NCI-H1436 (cell line): Measurements from ENCODE around the gene PAPSS2.
"Not testable (repeated sequence)": the region's sequence is repeated elsewhere in the genome, so short reads cannot be mapped to it uniquely, and the experiment has no call there.

Experiments
- DNase-seq: peaks from one replicate; lab custom pipeline; 2025; lab: John Stamatoyannopoulos, UW

The PAPSS2 gene

GRCh38 chr10:87642988-87643387 is 16.7 kb upstream of the PAPSS2 start:
- DNase-seq: no peak

DNA sequence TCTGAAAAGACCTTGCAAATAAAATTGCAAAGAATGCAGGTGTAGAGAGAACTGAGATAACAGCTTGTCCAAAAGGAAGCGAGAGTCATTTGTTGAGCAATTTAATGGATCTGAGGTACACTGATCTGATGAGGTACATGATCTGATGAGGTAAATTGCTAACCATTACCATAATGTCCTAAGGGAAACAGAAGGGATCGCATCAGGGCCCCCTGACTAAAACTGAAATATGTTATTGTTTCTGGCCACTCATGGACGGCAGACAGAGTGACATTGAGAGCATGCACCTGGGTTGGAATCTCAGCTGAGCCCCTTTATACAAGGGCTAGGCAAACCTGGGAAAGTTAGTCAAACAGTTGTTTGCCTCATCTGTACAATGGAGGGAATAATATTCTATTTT is 15.8 kb upstream of the PAPSS2 start:
- DNase-seq: no peak

DNA sequence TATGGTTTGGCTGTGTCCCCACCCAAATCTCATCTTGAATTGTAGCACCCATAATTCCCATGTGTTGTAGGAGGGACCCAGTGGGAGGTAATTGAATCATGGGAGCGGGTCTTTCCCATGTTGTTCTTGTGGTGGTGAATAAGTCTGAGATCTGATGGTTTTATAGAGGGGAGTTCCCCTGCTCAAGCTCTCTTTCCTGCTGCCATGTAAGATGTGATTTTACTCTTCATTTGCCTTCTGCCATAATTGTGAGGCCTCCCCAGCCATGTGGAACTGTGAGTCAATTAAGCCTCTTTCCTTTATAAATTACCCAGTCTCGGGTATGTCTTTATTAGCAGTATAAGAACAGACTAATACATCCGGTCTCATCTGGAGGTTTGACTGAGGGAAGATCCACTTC is 15.2 kb upstream of the PAPSS2 start:
- DNase-seq: not testable (repeated sequence)

DNA sequence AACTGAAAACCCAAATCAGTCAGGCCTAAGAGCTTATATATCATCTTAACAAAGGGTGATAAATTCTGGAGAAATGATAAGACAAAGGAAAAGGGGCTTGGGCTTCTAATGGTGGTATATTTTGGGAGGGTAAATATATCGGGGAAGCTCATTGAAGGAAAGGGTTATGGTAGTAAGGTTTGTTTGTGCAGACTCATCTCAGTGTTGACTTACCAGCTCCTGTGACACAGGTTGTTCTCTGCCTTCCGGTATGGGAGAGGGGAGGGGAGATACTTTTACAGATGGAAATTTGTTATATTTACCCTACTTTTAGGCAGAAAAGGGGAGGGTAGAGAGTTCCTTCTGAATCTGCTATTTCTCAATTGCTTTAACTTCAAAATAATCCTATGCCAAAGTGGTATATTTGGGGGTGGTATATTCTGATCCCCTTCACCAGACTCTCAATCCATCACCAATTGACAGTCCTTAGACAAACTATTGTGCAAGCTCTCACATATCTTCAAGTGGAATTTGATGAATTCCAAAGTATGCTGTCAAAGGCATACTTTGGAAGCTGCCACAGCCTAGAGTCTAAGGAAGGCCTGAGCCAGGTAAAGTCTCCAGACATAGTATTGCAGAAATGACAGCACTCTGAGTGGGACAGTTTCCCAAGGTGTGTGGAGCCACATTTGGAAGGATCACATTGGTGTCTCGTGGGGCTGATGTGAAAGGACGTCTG is 13.3 kb upstream of the PAPSS2 start:
- no peak for DNase-seq

DNA sequence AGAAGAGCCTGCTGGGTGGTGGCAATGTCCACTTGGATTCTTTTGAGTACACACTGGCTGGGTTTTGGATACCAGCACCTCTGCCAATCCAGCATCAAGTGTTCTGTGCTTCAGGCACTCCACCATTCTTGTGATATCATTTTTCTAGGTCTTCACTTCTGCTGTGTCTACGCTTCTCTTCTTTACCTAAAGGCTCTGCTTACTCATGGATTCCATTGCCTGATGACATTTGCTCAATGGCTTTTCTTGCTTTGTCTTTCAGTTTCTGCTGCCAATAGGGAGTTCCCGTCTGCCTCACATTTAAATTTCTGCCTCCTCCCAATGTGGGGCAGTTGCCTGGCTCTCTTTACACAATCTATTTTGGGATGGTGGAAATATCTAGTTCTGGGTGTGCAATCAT is 12.7 kb upstream of the PAPSS2 start:
- DNase-seq: no peak

DNA sequence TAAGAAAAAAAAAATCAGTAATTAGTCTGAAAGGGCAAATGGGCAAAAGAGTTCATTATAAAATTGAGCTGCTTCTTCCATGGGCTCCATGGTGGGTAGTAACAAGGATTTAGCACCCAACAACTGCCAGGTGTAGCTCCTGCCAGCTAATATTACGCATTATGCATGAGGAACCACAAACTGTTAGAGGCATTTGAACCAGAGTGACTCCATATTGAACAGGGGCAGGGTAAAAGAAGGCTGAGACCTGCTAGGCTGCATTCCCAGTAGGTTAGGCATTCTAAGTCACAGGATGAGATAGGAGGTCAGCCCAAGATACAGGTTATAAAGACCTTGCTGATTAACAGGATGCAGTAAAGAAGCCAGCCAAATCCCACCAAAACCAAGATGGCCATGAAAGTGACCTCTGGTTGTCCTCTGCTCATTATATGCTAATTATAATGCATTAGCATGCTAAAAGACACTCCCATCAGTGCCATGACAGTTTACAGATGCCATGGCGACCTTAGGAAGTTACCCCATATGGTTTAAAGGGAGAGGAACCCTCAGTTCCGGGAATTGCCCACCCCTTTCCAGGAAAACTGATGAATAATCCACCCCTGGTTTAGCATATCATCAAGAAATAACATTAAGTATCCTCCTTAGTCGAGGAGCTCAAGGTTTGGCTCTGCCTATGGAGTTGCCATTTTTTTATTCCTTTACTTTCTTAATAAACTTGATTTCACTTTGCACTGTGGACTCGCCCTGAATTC is 8.7 kb upstream of the PAPSS2 start:
- no peak for DNase-seq

- no peak for DNase-seq
Observed at GRCh38 chr10:87651801-87652200, 7.9 kb upstream of the PAPSS2 start.

DNA sequence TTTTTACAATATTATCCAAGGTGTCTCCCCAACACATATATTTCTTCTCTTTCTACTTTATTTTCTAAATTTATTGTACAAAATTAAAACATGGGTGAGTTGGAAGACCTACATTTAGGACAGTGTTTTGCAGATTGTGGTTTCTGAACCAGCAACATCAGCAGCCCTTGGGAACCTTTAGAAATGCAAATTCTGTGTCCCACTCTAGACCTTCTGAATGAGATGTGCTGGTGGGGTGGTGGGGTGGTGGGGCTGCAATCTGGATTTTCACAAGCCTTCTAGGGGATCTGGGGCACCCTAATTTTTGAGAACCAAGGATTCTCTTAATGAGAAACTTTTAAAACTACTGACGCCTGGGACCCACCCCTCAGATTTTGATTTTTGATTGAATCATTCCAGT is 7.4 kb upstream of the PAPSS2 start:
- no peak for DNase-seq

GRCh38 chr10:87654212-87654611 is 5.5 kb upstream of the PAPSS2 start:
- no peak for DNase-seq

DNA sequence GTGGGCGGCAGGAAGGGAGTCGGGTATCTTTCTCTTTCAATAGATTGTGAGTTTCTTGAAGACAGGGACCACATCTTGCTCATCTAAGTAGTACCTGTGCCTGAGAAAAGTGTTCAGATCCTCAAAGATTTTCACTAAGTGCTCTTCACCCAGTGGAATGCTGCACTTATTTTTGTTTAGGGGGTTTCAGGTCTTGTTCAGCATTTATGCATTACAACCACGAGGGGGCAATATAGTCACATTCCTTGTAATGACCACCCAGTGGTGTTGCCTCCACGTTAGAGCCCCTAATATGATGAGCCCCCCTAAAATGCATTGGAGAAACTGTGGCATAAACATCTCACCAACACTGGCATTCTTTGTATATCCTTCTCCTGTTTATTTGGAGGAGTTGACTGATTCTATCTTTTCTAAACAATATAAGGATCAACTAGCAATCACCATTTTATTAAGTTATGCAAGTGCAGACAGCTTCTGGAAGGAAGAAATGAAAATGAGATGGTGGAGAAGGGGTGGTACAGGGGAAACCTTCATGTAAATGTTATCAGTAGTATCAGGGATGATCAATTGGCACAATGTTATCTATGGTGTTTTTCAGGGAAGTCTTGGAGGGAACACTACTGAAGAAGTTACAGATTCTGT is 3.1 kb upstream of the PAPSS2 start:
- DNase-seq: peak; percentile 29

DNA sequence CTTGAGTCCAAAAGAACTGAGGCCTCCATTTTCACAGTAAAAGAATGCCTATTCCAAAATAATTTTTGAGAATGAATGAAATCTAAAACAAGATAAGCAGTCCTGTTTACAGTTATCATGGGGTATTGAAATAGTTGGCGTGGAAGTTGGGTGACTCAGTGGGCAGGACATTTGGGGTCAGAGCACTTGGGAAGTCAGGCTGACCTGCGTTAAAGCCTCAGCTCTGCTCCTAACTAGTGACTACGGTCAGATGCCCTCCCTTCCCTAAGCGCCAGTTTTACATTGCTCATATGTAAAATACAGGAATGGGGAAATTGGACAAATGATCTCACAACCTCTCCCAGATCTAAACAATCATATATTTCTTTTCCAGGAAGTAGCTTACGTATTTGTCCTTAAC is 2.3 kb upstream of the PAPSS2 start:
- DNase-seq: no peak

DNA sequence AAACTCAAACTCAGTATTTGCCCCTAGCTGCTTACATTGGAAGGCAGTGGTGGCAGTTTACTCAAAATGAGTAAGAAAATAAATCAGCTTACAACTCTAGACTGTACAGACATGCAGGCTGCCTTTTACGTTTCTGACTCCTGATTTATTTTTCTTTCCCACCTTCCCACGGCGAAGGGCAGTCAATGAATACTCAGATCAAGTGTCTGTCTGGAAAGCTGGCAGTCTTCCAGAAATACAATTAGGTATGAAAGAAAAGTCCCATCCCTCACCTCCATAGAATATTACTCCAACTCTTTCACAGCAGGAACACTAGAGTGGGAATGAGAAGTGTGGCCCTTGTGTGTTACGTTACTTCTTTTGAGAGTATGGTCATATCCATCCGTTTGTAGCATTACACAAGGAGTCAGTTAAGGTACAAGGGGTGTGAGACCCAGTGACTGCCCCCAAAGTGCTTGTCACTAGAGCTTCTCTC is 1.3 kb upstream of the PAPSS2 start:
- no peak for DNase-seq

DNA sequence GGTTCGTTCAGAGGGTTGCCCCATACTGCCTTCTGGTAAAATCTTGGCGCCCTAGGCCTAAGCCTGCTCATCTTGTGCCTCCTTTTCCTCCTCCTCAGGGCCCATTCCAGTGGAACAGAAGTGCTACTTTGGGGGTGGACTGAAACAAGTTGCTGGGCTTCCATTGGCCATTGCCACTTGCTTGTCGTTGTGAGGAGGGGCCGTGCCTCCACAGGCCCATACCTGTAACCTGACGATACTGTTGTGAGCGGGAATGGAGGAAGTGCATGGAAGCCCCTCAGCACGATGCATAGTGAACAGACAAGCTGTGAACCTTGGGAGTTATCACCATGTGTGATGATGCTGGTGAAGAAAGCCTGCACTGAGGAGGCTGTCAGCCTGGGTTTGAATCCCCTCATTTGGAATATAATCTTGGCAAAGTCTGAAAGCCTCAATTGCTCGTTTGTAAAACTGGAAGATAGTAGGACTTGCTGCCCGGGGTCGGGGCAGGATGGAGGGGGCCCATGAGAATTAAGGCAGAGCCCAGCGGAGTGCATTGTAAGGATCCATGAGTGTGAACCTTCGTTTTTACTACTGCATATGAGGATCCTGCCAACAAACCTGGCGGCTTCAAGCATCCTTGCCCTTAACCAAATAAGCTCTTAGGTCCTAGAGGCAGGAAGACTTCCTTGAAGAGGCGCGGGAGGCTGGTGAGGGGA is 671 bp upstream of the PAPSS2 start:
- DNase-seq: no peak

DNA sequence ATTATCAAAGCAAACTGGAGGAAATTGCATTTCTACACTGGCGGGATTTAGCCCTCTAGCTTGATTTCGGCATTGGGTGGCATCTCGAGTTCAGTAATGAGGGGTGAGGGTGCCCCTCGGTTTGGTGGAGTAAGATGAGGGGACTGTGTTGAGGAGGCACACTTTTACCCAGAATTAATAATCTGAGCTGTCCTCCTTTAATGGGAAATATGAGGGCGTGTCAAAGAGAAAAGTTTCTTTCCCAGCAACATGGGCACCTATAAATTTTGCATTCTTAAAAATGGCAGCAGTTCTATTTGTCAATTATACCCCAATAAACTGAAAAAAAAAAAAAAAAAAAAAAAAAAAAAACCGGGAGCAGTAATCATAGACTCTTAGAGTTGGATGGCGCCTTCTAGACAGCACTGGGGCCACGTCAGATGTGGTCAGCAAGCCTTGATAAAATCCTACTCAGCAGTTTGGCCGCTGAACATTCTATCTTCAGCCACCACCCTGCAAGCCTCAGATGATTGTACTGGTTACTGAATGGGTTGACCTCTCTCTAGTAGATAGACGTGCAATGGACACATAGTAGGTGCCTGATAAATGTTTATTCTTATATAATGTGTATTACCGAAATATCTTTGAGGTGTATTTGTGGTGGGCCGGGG is 931 bp downstream of the PAPSS2 start:
- no peak for DNase-seq

- no peak for DNase-seq
Observed at GRCh38 chr10:87661861-87662785, 2.4 kb downstream of the PAPSS2 start.

- no peak for DNase-seq
Observed at GRCh38 chr10:87664276-87664701, 4.6 kb downstream of the PAPSS2 start.

- no peak for DNase-seq
Observed at GRCh38 chr10:87667493-87667892, 7.8 kb downstream of the PAPSS2 start.

GRCh38 chr10:87668324-87669074 is 8.8 kb downstream of the PAPSS2 start:
- no peak for DNase-seq

DNA sequence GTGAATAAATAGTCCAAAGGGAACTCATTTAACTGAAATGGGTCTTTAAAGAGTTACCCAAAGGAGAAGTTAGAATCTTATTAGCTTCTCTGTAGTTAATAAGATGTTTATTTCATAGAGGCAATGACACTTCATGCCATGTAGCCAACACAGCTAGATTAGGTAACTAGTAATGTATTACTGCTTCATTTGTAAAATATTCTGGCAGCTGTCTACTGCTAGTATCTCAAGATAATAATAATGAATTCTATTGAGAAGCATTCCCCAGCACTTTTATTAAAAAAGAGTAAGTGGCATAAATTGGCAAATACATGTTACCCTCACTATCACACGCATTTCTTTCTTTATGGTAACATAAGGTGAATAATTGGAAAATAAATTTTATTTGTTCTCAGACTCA is 10.1 kb downstream of the PAPSS2 start:
- DNase-seq: no peak

DNA sequence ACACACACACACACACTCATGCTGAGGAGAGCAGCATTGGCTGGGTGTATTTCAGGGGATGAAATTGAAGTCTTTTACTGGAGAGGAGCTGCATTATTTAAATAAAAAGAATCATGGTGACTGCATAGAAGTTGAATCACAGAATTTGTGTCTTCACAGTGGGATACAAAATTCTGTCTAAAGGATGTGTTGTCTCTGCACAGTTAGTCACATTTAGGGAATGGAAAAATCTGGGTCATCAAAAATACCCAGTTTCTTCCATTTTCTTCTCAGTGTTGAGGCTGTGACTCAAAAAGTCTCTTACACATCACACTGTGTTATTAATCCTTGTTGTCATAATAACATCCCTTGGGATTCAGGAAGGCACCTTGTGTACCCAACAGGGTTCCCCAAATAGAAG is 10.9 kb downstream of the PAPSS2 start:
- no peak for DNase-seq
